IPS-18c (cell line): ENCODE data around the gene CHDH.

Source experiments
- H3K4me3 ChIP-seq: 2 replicates; pipeline ENCODE4 v1.7.0; 2013; ENCODE audit warnings: low read depth, mild to moderate bottlenecking, low read length, moderate library complexity; ENCODE audit not compliant: insufficient read depth
- H3K9me3 ChIP-seq: one replicate; pipeline ENCODE4 v1.6.1; 2013; ENCODE audit warnings: mild to moderate bottlenecking, low read length, moderate library complexity; ENCODE audit not compliant: control insufficient read depth, insufficient read depth

The CHDH gene

GRCh38 chr3:53818221-53819162 lies 27.7 kb downstream of the CHDH start:
- no peak overlapping the region for H3K4me3 ChIP-seq

GRCh38 chr3:53817809-53818208 lies 28.4 kb downstream of the CHDH start:
- Histone ChIP-seq H3K4me3 (no peak overlapping the region), H3K9me3 (no peaks in the 10 kb centered on the region)

More at GRCh38 chr3:53818221-53819162, 27.7 kb downstream of the CHDH start:
- H3K9me3 ChIP-seq, result no peaks in the 10 kb centered on the region

GRCh38 chr3:53817211-53817610 lies 29.0 kb downstream of the CHDH start:
- Histone ChIP-seq H3K9me3 (no peaks in the 10 kb centered on the region), H3K4me3 (no peak overlapping the region)

- H3K9me3 ChIP-seq, result no peaks in the 10 kb centered on the region
Observed at GRCh38 chr3:53816425-53816824, 29.8 kb downstream of the CHDH start.

GRCh38 chr3:53815651-53816050 lies 30.6 kb downstream of the CHDH start:
- no peak overlapping the region for H3K4me3 ChIP-seq
- H3K9me3 ChIP-seq, result no peaks in the 10 kb centered on the region

More at GRCh38 chr3:53816425-53816824, 29.8 kb downstream of the CHDH start:
- no peak overlapping the region for H3K4me3 ChIP-seq

- Histone ChIP-seq H3K9me3 (no peaks in the 10 kb centered on the region), H3K4me3 (no peak overlapping the region)
Observed at GRCh38 chr3:53815067-53815466, 31.2 kb downstream of the CHDH start.

- Histone ChIP-seq H3K4me3 (no peak overlapping the region), H3K9me3 (no peaks in the 10 kb centered on the region)
Observed at GRCh38 chr3:53813876-53814275, 32.3 kb downstream of the CHDH start.

GRCh38 chr3:53813229-53813628 lies 33.0 kb downstream of the CHDH start:
- no peak overlapping the region for H3K4me3 ChIP-seq

GRCh38 chr3:53812434-53812833 lies 33.8 kb downstream of the CHDH start:
- Histone ChIP-seq H3K4me3 (no peak overlapping the region), H3K9me3 (no peaks in the 10 kb centered on the region)

More at GRCh38 chr3:53813229-53813628, 33.0 kb downstream of the CHDH start:
- no peaks in the 10 kb centered on the region for H3K9me3 ChIP-seq

- Histone ChIP-seq H3K9me3 (no peaks in the 10 kb centered on the region), H3K4me3 (no peak overlapping the region)
Observed at GRCh38 chr3:53811143-53811927, 34.9 kb downstream of the CHDH start.

- Histone ChIP-seq H3K9me3 (no peaks in the 10 kb centered on the region), H3K4me3 (no peak overlapping the region)
Observed at GRCh38 chr3:53809764-53810400, 36.3 kb downstream of the CHDH start.

GRCh38 chr3:53809267-53809666 lies 37.0 kb downstream of the CHDH start:
- H3K4me3 ChIP-seq, result no peak overlapping the region
- H3K9me3 ChIP-seq, result no peaks in the 10 kb centered on the region

GRCh38 chr3:53808496-53808895 lies 37.7 kb downstream of the CHDH start:
- no peak overlapping the region for H3K4me3 ChIP-seq
- no peaks in the 10 kb centered on the region for H3K9me3 ChIP-seq

- H3K4me3 ChIP-seq, result no peak overlapping the region
Observed at GRCh38 chr3:53807117-53807810, 39.0 kb downstream of the CHDH start.

GRCh38 chr3:53806182-53807116 lies 39.8 kb downstream of the CHDH start:
- H3K9me3 ChIP-seq, result no peaks in the 10 kb centered on the region
- H3K4me3 ChIP-seq, result no peak overlapping the region

More at GRCh38 chr3:53807117-53807810, 39.0 kb downstream of the CHDH start:
- H3K9me3 ChIP-seq, result no peaks in the 10 kb centered on the region
